Right ventricle myocardium inferior (tissue), 1 donor: ENCODE results near the gene RNF187. TPM values are rescaled to one million over a fixed set of nuclear protein-coding genes. Genes with fewer than 3 reads are reported as not detected.
"Not testable (repeated sequence)": the region's sequence is repeated elsewhere in the genome, so short reads cannot be mapped to it uniquely, and the experiment has no call there.

ENCODE experiments used
- ATAC-seq: fragments of 200-7000 bp; cut with Tn5 transposase; one replicate; pipeline ENCODE4 v1.9.1; 2020; ENCODE audit warnings: mild to moderate bottlenecking, moderate library complexity
- DNase-seq: peaks from one replicate; pipeline ENCODE4 v3.0.0; 2021; ENCODE audit errors: missing footprints
- intact Hi-C: fragments of 100-400 bp; cut with DNase I; formaldehyde crosslinking; loops from one replicate; pipeline ENCODE4 v1.11.0; 2022
- total RNA-seq: library from RNA; stranded (reverse); fragmentation: NEBNext Ultra II Directional; extraction: Animal tissue kit (Norgen Biotek cat#: 25700); gene quantifications from one replicate; pipeline ENCODE4 v1.2.1, GENCODE V29; 2021
- donor health status: DM: no; HTN: yes; CAD: no; lungs with severe emphysema.

The RNF187 gene
- total RNA-seq, 1 donor from 2014 or later: 85.4 TPM

GRCh38 chr1:228497817-228498216 is 10.6 kb downstream of the RNF187 start:
- ATAC-seq: no peak
- intact Hi-C loops: no loop called here
- DNase-seq: no peak

GRCh38 chr1:228500143-228500734 is 13.1 kb downstream of the RNF187 start:
- intact Hi-C loops: no loop called here
- no peak for DNase-seq

GRCh38 chr1:228500901-228501871 is 14.0 kb downstream of the RNF187 start:
- intact Hi-C loops: no loop called here
- DNase-seq (peak; percentile 82), ATAC-seq (peak; percentile 93)

More at GRCh38 chr1:228500143-228500734, 13.1 kb downstream of the RNF187 start:
- ATAC-seq: no peak

- DNase-seq (no peak), ATAC-seq (no peak)
- intact Hi-C loops: no loop called here
These were observed 15.3 kb downstream of the RNF187 start for GRCh38 chr1:228502522-228502921.

- intact Hi-C loops, DNase-seq, ATAC-seq: not testable (repeated sequence)
These were observed 18.8 kb downstream of the RNF187 start for GRCh38 chr1:228505944-228506343.

- intact Hi-C loops: no loop called here
- ATAC-seq (no peak), DNase-seq (no peak)
These were observed 20.9 kb downstream of the RNF187 start for GRCh38 chr1:228507961-228508652.

- DNase-seq: no peak
- intact Hi-C loops: no loop called here
These were observed 21.7 kb downstream of the RNF187 start for GRCh38 chr1:228508840-228509415.

GRCh38 chr1:228510101-228510802 is 23.1 kb downstream of the RNF187 start:
- intact Hi-C loops: no loop called here
- no peak for ATAC-seq
- DNase-seq: no peak

More at GRCh38 chr1:228508840-228509415, 21.7 kb downstream of the RNF187 start:
- ATAC-seq: no peak

GRCh38 chr1:228510803-228511413 is 23.7 kb downstream of the RNF187 start:
- ATAC-seq (no peak), DNase-seq (no peak)
- intact Hi-C loops: no loop called here

- DNase-seq (no peak), ATAC-seq (no peak)
- intact Hi-C loops: no loop called here
These were observed 24.6 kb downstream of the RNF187 start for GRCh38 chr1:228511546-228512445.

- DNase-seq (no peak), ATAC-seq (no peak)
- intact Hi-C loops: no loop called here
These were observed 25.6 kb downstream of the RNF187 start for GRCh38 chr1:228512781-228513198.

GRCh38 chr1:228513236-228513900 is 26.2 kb downstream of the RNF187 start:
- DNase-seq (no peak), ATAC-seq (no peak)
- intact Hi-C loops: no loop called here

- intact Hi-C loops: loop anchor here (2.0 kb wide), 1 partner anchor 384 kb away; no protein-coding TSS in a partner anchor
- DNase-seq (no peak), ATAC-seq (peak; percentile 55)
These were observed 27.2 kb downstream of the RNF187 start for GRCh38 chr1:228514421-228514820.

GRCh38 chr1:228515200-228515834 is 28.1 kb downstream of the RNF187 start:
- ATAC-seq (no peak), DNase-seq (no peak)
- intact Hi-C loops: loop anchor here (2.0 kb wide), 1 partner anchor 385 kb away; no protein-coding TSS in a partner anchor

GRCh38 chr1:228517655-228518054 is 30.5 kb downstream of the RNF187 start:
- ATAC-seq: no peak
- intact Hi-C loops: no loop called here
- DNase-seq: no peak

- ATAC-seq (peak; percentile 54), DNase-seq (no peak)
- intact Hi-C loops: no loop called here
These were observed 40.4 kb downstream of the RNF187 start for GRCh38 chr1:228527596-228527995.
